Endodermal cell (in vitro differentiated cells): ENCODE measurements around the gene KLHL40. TPM values are rescaled to one million over a fixed set of nuclear protein-coding genes. Genes with fewer than 3 reads are reported as not detected.

Experiments used
- DNase-seq: peaks from one replicate; pipeline ENCODE4 v3.0.0-alpha.2; 2017
- H3K27ac ChIP-seq: 2 replicates; pipeline ENCODE4 v1.5.1; 2013; ENCODE audit warnings: mild to moderate bottlenecking, low read depth, low read length, moderate library complexity
- H3K27me3 ChIP-seq: 2 replicates; pipeline ENCODE4 v1.6.1; 2013; ENCODE audit warnings: mild to moderate bottlenecking, low read length, moderate library complexity; ENCODE audit not compliant: insufficient read depth, control insufficient read depth, poor library complexity, severe bottlenecking
- H3K36me3 ChIP-seq: 2 replicates; pipeline ENCODE4 v1.7.0; 2013; ENCODE audit warnings: mild to moderate bottlenecking, low read length, moderate library complexity; ENCODE audit not compliant: control insufficient read depth, insufficient read depth
- H3K4me1 ChIP-seq: one replicate; pipeline ENCODE4 v1.7.0; 2013; ENCODE audit warnings: low read length; ENCODE audit not compliant: control insufficient read depth, insufficient read depth
- H3K4me3 ChIP-seq: 2 replicates; pipeline ENCODE4 v1.5.1; 2013; ENCODE audit warnings: mild to moderate bottlenecking, low read length, moderate library complexity
- H3K9ac ChIP-seq: 2 replicates; pipeline ENCODE4 v1.6.1; 2013; ENCODE audit warnings: mild to moderate bottlenecking, low read length, moderate library complexity; ENCODE audit not compliant: poor library complexity, severe bottlenecking; ENCODE audit errors: extremely low read depth
- H3K9me3 ChIP-seq: 2 replicates; pipeline ENCODE4 v1.6.1; 2013; ENCODE audit warnings: mild to moderate bottlenecking, low read length, moderate library complexity; ENCODE audit not compliant: control insufficient read depth
- H3K27ac Mint-ChIP-seq: 2 replicates; pipeline ENCODE4 v1.8.0; 2020; ENCODE audit warnings: mixed read lengths
- H3K27me3 Mint-ChIP-seq: 2 replicates; pipeline ENCODE4 v1.8.0; 2021; ENCODE audit warnings: mild to moderate bottlenecking, mixed read lengths; ENCODE audit not compliant: insufficient read depth
- H3K36me3 Mint-ChIP-seq: 2 replicates; pipeline ENCODE4 v1.8.0; 2020; ENCODE audit warnings: low read depth, mixed read lengths
- H3K4me1 Mint-ChIP-seq: 2 replicates; pipeline ENCODE4 v1.8.0; 2020; ENCODE audit warnings: mixed read lengths
- H3K4me3 Mint-ChIP-seq: 2 replicates; pipeline ENCODE4 v1.8.0; 2020; ENCODE audit warnings: mild to moderate bottlenecking, moderate library complexity, mixed read lengths
- H3K9me3 Mint-ChIP-seq: 2 replicates; pipeline ENCODE4 v1.8.0; 2020; ENCODE audit warnings: mild to moderate bottlenecking, mixed read lengths
- WGBS, 2 experiments: methylation state at CpG; one replicate each; pipeline versions ENCODE4 v1.1.5 to v1.1.7; 2013; ENCODE audit warnings: missing lambda C conversion rate in 2 of 2, mixed read lengths in 1 of 2; ENCODE audit not compliant: insufficient coverage in 1 of 2, insufficient read length in 1 of 2; 5-methylcytosine and 5-hydroxymethylcytosine counted together
- total RNA-seq, 2 donors: library from RNA; stranded (reverse); fragmentation: NEBNext Ultra II Directional in 1 of 2; extraction: Animal tissue kit (Norgen Biotek cat#: 25700) in 1 of 2; gene quantifications; 2 replicates in 1 of 2; 3 replicates in 1 of 2; pipeline ENCODE4 v1.2.1, GENCODE V29; 2021
- TF ChIP-seq, protein P1 (sequence below): fragments of 200-600 bp; sonication (generic); conservative IDR thresholded peaks from 2 replicates; pipeline ENCODE4 v1.5.0; 2021; ENCODE audit warnings: antibody characterized with exemption, mild to moderate bottlenecking

Gene KLHL40
- total RNA-seq, 2 donors from 2014 or later: not detected

- Histone ChIP-seq H3K9ac (no peak overlapping the region), H3K4me1 (no peaks in the 10 kb centered on the region), H3K9me3 (no peaks in the 10 kb centered on the region), H3K36me3 (no peaks in the 10 kb centered on the region), H3K27me3 (peaks cover 6% of the 10 kb centered on the region), H3K4me3 (no peak overlapping the region), H3K27ac (no peak overlapping the region)
- Mint-ChIP-seq H3K4me1 (peaks cover 2% of the 10 kb centered on the region), H3K9me3 (no peaks in the 10 kb centered on the region), H3K4me3 (no peak overlapping the region), H3K27me3 (peaks cover 3% of the 10 kb centered on the region), H3K27ac (no peak overlapping the region), H3K36me3 (no peaks in the 10 kb centered on the region)
- DNase-seq: peak; percentile 25
- 89 to 100% methylated on average over 1 to 7 of the region's 7 CpGs for WGBS, 2 experiments
- TF ChIP-seq, protein P1, sequence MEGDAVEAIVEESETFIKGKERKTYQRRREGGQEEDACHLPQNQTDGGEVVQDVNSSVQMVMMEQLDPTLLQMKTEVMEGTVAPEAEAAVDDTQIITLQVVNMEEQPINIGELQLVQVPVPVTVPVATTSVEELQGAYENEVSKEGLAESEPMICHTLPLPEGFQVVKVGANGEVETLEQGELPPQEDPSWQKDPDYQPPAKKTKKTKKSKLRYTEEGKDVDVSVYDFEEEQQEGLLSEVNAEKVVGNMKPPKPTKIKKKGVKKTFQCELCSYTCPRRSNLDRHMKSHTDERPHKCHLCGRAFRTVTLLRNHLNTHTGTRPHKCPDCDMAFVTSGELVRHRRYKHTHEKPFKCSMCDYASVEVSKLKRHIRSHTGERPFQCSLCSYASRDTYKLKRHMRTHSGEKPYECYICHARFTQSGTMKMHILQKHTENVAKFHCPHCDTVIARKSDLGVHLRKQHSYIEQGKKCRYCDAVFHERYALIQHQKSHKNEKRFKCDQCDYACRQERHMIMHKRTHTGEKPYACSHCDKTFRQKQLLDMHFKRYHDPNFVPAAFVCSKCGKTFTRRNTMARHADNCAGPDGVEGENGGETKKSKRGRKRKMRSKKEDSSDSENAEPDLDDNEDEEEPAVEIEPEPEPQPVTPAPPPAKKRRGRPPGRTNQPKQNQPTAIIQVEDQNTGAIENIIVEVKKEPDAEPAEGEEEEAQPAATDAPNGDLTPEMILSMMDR: no peak
Observed at GRCh38 chr3:42670051-42670576, 15.2 kb upstream of the KLHL40 start.

DNA sequence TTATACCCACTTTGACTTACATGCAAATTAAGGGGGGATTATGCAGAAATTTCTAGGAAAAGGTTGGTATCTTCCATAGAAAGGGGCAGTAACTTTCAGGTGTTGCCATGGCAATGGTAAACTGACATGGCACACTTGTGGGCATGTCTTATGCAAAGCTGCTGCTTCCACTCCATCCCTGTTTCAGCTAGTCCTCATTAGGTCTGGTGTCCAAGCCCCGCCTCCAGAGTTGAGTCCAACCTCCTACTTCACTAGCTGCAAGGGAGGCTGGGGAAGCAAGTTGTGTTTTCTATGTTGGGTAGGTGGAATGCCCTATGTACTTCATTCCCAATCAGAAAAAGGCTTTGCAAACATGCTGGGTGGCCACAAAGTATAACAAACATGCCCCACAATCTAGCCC lies 14.7 kb upstream of the KLHL40 start:
- Histone ChIP-seq H3K9me3 (no peaks in the 10 kb centered on the region), H3K4me1 (no peaks in the 10 kb centered on the region), H3K27me3 (peaks cover 6% of the 10 kb centered on the region), H3K4me3 (no peak overlapping the region), H3K36me3 (no peaks in the 10 kb centered on the region), H3K27ac (no peak overlapping the region), H3K9ac (no peak overlapping the region)
- DNase-seq: peak; percentile 42
- Mint-ChIP-seq H3K9me3 (peaks cover under 1% of the 10 kb centered on the region), H3K4me1 (peaks cover 2% of the 10 kb centered on the region), H3K27ac (no peak overlapping the region), H3K4me3 (no peak overlapping the region), H3K27me3 (peaks cover 3% of the 10 kb centered on the region), H3K36me3 (no peaks in the 10 kb centered on the region)
- 89% methylated on average over 1 of the region's 1 CpG; no CpG with 5 or more reads in 1 of the 2 experiments for WGBS, 2 experiments
- TF ChIP-seq, protein P1: no peak

DNA sequence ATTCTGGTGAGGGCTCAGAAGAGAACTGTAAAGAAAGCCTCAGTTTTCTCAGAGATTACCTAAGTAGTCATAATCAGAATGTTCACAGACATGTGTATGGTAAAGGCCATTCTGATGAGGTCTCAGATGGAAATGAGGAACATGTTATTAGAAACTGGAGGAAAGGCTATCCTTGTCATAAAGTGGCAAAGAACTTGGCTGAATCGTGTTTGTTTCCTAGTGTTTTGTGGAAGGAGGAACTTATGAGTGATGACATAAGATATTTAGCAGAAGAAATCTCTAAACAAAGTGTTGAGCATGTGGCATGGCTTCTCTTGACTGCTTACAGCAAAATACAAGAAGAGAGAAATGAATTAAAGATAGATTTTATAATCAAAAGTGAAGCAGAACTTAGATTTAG lies 12.8 kb upstream of the KLHL40 start:
- Histone ChIP-seq H3K27me3 (peaks cover 6% of the 10 kb centered on the region), H3K36me3 (no peaks in the 10 kb centered on the region), H3K4me1 (no peaks in the 10 kb centered on the region), H3K4me3 (no peak overlapping the region), H3K9ac (no peak overlapping the region), H3K9me3 (peaks cover 8% of the 10 kb centered on the region), H3K27ac (no peak overlapping the region)
- no peak overlapping the region for H3K27ac Mint-ChIP-seq
- TF ChIP-seq, protein P1: no peak
- DNase-seq: no peak
- no peaks in the 10 kb centered on the region for H3K36me3 Mint-ChIP-seq
- H3K4me3 Mint-ChIP-seq: no peak overlapping the region
- H3K27me3 Mint-ChIP-seq: no peaks in the 10 kb centered on the region
- H3K4me1 Mint-ChIP-seq: no peaks in the 10 kb centered on the region
- peaks cover 12% of the 10 kb centered on the region for H3K9me3 Mint-ChIP-seq
- 75 to 92% methylated on average over 1 of the region's 1 CpG for WGBS, 2 experiments
